Measurements from ENCODE around the gene BRSK2.
"Not testable (repeated sequence)": the region's sequence is repeated elsewhere in the genome, so short reads cannot be mapped to it uniquely, and the experiment has no call there.

Gene BRSK2

DNA sequence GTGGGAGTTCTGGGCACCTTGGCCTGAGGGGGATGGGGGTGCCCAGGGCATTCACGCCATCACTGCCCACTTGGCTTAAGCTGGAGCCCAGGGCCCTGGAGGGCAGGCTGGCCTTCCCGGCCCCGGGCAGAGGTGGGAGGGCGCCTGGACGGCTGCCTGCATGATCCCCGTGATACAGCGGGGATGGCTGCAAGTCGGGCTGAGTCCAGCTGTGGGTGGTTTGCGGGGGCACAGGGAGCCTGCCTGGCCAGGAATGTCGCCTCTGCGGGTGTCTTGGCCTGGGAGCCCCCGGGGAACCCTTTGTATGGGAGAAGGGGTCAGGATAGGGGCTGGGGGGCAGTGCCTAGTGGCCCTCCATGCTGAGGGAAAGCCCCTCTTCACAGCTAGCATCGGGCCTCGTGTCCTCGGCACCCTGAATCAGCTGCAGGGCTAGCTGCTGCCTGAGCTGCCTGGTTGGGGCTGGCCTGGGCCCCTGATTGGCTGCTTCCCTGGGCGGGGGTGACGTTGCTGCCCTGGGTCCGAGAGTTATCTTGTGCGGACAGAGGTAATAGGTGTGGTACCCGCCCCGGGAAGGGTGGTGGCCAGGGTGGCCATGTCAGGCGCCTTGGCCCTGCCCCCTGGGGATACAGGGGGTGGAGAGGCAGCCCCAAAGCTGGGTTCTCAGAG lies 8.3 kb downstream of the BRSK2 start:
- no peak for DNase-seq

DNA sequence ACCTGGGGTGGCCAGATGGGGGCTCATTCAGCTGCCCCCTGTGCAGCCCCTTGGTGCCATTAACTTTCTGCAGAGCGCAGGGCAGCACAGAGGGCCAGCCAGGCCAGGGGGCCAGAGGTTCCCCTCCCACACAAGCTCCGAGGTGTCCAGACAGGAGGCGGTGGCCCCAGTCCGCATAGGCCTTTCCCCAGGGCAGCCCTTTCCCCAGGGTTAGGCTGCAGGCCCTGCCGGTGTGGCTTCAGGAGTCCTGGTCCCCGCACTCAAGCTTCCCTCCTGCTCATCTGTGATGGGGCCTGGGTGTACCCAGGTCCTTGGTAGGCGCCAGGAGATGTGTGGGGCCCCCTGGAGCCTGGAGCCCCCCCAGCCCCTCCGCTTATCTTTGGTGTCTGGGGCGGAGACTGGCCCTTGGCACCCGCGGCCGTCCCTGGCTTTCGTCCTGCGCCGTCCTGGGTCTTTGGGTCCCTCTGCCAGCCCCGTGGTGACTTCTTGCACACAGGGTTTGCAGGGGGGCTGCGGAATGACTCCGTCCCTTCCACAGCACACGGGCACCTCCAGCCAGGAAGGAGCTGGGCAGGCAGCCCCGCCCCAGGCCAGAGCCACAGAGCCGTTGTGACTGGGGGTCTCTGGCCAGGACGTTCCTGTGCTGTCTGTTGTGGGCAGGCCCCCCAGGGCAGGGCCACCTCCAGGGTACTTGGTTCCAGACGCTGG lies 8.9 kb downstream of the BRSK2 start:
- DNase-seq: no peak

DNA sequence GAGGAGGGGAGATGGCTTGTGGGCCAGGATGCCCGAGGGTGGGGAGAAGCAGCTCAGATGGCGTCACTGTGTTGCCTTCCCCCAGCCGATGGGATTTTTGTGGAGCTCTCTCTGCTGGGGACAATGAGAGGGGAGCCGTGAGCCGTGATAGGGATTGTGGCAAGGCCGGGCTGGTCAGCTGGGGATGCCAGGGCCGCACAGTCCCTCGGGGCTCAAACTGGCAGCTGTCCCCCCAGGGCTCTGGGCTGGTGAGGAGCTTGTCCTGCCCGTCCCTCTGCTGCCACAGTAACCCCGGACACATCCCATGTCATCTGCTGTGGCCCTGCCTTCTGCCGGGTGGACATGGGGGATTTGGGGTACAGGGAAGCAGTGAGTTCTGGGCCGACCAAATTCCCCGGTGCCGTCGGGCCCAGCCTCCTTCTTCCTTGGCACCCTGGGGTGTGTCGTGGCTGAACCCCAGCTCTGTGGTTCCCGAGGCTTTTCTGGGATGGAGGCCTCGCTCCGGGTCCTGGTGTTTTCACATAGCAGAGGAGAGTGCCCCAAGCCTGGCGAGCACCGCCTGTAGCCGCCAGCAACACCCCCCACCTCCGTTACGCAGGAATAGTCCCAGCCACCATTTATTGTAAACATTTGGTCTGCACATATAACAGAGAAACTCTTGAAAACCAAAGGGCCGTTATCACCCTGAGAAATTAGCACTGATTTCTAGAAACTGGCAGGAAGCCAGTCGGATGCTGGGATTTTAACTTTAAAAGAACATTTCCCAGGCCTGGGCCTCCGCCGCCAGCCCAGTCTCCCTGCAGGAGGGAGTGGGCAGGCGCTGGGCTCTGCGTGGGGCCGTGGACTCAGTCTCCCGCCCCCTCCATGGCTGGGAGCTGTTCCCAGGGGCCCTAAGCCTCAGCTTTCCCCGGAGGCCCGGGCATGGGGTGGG lies 9.9 kb downstream of the BRSK2 start:
- DNase-seq: no peak

GRCh38 chr11:1400317-1401170 lies 10.8 kb downstream of the BRSK2 start:
- DNase-seq: no peak

GRCh38 chr11:1401171-1401445 lies 11.4 kb downstream of the BRSK2 start:
- DNase-seq: no peak

DNA sequence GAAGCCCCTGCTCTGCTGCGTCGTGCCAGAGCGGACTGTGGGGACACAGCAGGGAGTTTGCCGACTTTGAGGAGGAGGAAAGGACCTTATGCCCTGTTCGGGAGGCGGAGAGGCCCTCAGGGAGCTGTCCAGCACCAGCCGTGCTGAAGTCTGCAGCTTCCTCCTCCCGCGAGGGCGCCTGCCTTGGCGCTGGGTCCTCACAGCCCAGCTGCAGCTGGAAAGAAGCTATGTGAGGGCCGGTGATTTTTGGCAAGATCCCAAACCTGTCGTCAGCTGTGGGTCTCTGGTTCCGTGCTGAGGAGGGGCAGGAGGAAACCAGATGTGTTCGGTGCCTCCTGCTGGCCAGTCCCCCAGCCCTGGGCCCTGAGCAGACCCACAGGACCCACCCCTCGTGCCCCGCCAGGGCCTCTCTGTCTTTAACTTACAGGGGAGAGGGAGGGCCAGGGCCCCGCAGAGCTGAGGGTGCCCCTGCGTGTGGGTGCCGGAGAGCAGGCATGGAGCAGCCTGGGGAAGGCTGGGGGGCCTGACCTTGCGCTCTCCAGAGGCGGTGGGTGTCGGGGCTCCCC lies 12.0 kb downstream of the BRSK2 start:
- DNase-seq: no peak

DNA sequence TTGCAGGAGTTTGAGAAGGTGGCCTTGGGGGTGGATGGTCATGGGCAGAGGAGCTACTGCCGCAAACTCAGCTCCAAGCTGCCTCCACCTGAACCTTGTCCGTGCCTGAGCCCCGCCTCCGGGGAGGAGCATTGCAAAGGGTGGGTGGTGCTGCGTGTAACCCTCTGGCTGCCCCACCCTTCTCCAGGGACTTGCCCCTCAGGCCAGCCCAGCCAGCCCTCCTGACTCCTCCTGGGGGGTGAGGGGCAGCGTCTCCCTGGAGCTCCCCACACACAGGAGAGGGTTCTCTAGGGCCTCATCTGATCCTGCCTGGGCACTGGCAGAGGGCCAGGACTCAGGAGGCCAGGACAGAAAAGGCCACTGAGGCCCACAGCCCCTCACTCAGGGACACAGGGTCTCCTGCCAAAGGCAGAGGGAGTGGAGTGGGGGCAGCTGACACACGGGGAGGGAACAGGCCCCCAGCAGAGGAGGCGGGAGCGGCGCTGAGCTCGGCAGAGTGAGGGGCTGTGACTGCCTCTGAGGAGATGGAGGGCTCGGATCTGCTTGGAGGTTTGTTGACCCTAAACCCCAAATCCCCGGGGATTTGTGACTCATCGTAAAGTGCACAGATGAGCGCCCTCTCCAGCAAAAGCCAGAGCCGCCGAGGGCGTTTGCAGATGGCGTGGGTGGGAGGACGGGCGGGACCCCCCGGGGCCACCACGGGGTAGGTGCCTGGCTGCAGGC lies 12.8 kb downstream of the BRSK2 start:
- no peak for DNase-seq

GRCh38 chr11:1403078-1403620 lies 13.4 kb downstream of the BRSK2 start:
- no peak for DNase-seq

DNA sequence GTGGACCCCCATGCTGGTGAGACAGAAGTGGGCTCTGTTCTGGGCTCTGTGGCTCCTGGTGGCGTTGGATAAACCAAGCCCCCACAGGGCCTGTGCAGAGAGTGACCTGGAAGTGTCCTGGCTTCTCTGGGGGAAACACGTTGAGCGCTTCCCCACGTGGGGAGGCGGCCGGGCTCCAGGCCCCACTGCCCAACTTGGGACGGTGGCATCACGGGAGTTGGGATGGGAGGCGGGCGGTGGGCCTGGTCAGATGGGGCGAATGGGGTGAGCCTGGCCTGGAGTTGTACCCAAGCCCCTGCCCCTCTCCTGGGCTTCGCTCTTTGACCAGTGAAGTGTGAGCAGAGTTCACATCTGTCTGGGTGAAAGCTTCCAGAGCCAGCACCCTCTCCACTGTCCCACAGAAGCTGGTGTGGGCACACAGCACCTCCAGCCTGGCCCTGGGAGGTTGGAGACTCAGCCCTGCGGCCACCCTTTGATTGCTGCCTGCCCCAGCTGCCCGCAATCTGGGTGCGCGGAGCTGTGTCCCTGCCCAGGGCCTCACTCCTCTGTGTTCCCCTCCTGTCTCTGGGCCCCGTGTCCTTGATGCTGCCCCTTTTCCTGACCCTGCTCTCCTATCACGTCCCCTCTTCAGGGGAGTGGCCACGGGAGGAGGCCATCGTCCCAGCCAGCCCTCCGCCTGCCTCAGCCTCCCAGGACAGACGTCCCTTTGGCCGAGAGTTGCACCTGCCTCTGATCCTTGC lies 14.2 kb downstream of the BRSK2 start:
- DNase-seq: no peak

- no peak for DNase-seq
Observed at GRCh38 chr11:1404461-1405185, 14.9 kb downstream of the BRSK2 start.

DNA sequence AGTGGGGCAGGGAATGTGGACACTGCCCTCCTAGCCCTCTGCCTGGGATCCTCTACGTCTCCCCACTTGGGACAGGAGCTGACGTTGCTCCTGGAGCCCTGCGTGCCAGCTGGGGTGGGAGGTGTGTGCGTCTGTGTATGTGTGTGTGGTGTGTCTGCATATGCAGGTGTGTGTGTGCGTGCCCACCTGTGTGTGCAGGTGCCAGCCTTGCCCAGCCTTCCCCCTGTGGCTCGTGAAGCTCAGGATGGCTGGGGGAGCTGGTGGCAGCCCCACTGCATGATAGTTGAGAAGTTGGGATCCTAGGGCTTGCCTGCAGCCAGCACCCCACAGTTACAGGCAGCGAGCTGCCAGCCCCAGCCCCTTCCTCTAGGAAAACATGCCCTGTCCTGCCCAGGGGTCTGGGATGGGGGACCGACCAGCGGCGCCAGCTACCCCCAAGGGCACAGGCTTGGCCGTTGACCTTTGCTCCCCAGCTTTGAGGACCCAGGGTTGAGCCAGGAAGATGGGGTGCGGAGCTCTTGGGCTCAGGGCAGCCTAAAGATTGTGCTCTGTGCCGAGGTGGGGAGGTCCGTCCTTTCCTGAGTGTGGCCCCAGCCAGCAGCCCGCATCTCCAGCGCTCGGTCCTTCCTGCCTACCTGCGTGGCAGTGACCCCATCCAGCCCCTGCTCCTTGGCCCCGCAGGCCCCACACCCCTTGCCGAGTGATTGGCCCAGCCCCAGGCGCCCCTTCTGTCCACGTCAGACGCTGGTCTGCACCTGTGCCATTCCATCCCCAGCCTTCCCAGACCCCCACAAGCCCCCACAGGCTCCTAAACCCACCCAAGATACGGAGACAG lies 15.7 kb downstream of the BRSK2 start:
- DNase-seq: no peak

- no peak for DNase-seq
Observed at GRCh38 chr11:1406571-1407485, 17.1 kb downstream of the BRSK2 start.

- no peak for DNase-seq
Observed at GRCh38 chr11:1407668-1408067, 17.9 kb downstream of the BRSK2 start.

- no peak for DNase-seq
Observed at GRCh38 chr11:1408346-1408745, 18.6 kb downstream of the BRSK2 start.

GRCh38 chr11:1409108-1409851 lies 19.5 kb downstream of the BRSK2 start:
- DNase-seq: no peak

- not testable (repeated sequence) for DNase-seq
Observed at GRCh38 chr11:1409852-1410125, 20.1 kb downstream of the BRSK2 start.

Measured in activated gamma-delta T cell (primary cell).